ENCODE measurements around the gene ARID3C. TPM values are rescaled to one million over a fixed set of nuclear protein-coding genes. Genes with fewer than 3 reads are reported as not detected.

ARID3C gene
- total and polyA plus RNA-seq, 2 donors (not counting 1 experiment from before 2014, with no cell fraction given), result 0.17 TPM; not detected in 1

- Histone ChIP-seq H2AFZ (ENCODE audit: low read length) (no peak overlapping the region), H3K36me3 (ENCODE audit: control insufficient read depth, insufficient read depth, low read length) (no peaks in the 10 kb centered on the region)
- TF ChIP-seq CTCF (conservative IDR thresholded peaks at IDR 0.05 in 1 of 2, IDR thresholded peaks at IDR 0.05 in 1 of 2; ENCODE audit: low read depth in 1 of 2, low read length in 2 of 2), result no peak
- no peak for TF ChIP-seq EZH2 (IDR thresholded peaks at IDR 0.05; ENCODE audit: low read length, missing control alignments)
These were observed 28.0 kb downstream of the ARID3C start for GRCh38 chr9:34600908-34601307.

GRCh38 chr9:34599546-34599945 lies 29.3 kb downstream of the ARID3C start:
- Histone ChIP-seq H3K4me1 (ENCODE audit: control insufficient read depth, extremely low read depth, insufficient read depth, low read length) (no peaks in the 10 kb centered on the region), H3K36me3 (ENCODE audit: control insufficient read depth, insufficient read depth, low read length) (no peaks in the 10 kb centered on the region), H2AFZ (ENCODE audit: low read length) (no peak overlapping the region), H3K4me3 (replicated peaks in 1 of 4; ENCODE audit: control extremely low read depth in 1 of 4, insufficient read depth in 1 of 4, low read depth in 3 of 4, low read length in 4 of 4) (no peak overlapping the region), H3K79me2 (ENCODE audit: control insufficient read depth, insufficient read depth, low read length) (no peaks in the 10 kb centered on the region), H3K27me3 (ENCODE audit: control insufficient read depth, insufficient read depth, low read length) (peaks cover 4% of the 10 kb centered on the region), H3K9ac (ENCODE audit: insufficient read depth, low read length) (no peak overlapping the region), H3K27ac (ENCODE audit: insufficient read depth, low read length) (no peak overlapping the region), H3K4me2 (ENCODE audit: extremely low read depth, insufficient read depth, low read length) (no peak overlapping the region), H4K20me1 (ENCODE audit: control insufficient read depth, extremely low read depth, insufficient read depth, low read length) (no peaks in the 10 kb centered on the region), H3K9me3 (ENCODE audit: control insufficient read depth, insufficient read depth, low read depth, low read length) (no peaks in the 10 kb centered on the region)
- DNase-seq (ENCODE audit: low read depth in 2 of 2), result no peak
- no peak for TF ChIP-seq EZH2 (IDR thresholded peaks at IDR 0.05; ENCODE audit: low read length, missing control alignments)
- TF ChIP-seq CTCF (conservative IDR thresholded peaks at IDR 0.05 in 1 of 2, IDR thresholded peaks at IDR 0.05 in 1 of 2; ENCODE audit: low read depth in 1 of 2, low read length in 2 of 2), result no peak

More at GRCh38 chr9:34600908-34601307, 28.0 kb downstream of the ARID3C start:
- Histone ChIP-seq H3K9ac (ENCODE audit: insufficient read depth, low read length) (no peak overlapping the region), H3K9me3 (ENCODE audit: control insufficient read depth, insufficient read depth, low read depth, low read length) (no peaks in the 10 kb centered on the region), H3K4me3 (replicated peaks in 1 of 4; ENCODE audit: control extremely low read depth in 1 of 4, insufficient read depth in 1 of 4, low read depth in 3 of 4, low read length in 4 of 4) (no peak overlapping the region), H3K4me1 (ENCODE audit: control insufficient read depth, extremely low read depth, insufficient read depth, low read length) (no peaks in the 10 kb centered on the region), H3K27me3 (ENCODE audit: control insufficient read depth, insufficient read depth, low read length) (peaks cover 8% of the 10 kb centered on the region), H4K20me1 (ENCODE audit: control insufficient read depth, extremely low read depth, insufficient read depth, low read length) (peaks cover 2% of the 10 kb centered on the region), H3K4me2 (ENCODE audit: extremely low read depth, insufficient read depth, low read length) (no peak overlapping the region), H3K27ac (ENCODE audit: insufficient read depth, low read length) (no peak overlapping the region), H3K79me2 (ENCODE audit: control insufficient read depth, insufficient read depth, low read length) (no peaks in the 10 kb centered on the region)
- DNase-seq (ENCODE audit: low read depth in 2 of 2), result no peak

GRCh38 chr9:34594177-34594576 lies 34.7 kb downstream of the ARID3C start:
- H2AFZ ChIP-seq (ENCODE audit: low read length), result no peak overlapping the region
- peaks cover 42% of the 10 kb centered on the region for H3K27me3 ChIP-seq (ENCODE audit: control insufficient read depth, insufficient read depth, low read length)
- H4K20me1 ChIP-seq (ENCODE audit: control insufficient read depth, extremely low read depth, insufficient read depth, low read length), result no peaks in the 10 kb centered on the region
- H3K4me2 ChIP-seq (ENCODE audit: extremely low read depth, insufficient read depth, low read length), result no peak overlapping the region
- H3K36me3 ChIP-seq (ENCODE audit: control insufficient read depth, insufficient read depth, low read length), result no peaks in the 10 kb centered on the region
- no peak for DNase-seq (ENCODE audit: low read depth in 2 of 2)
- no peak overlapping the region for H3K9ac ChIP-seq (ENCODE audit: insufficient read depth, low read length)
- no peaks in the 10 kb centered on the region for H3K4me1 ChIP-seq (ENCODE audit: control insufficient read depth, extremely low read depth, insufficient read depth, low read length)
- TF ChIP-seq CTCF (conservative IDR thresholded peaks at IDR 0.05 in 1 of 2, IDR thresholded peaks at IDR 0.05 in 1 of 2; ENCODE audit: low read depth in 1 of 2, low read length in 2 of 2) (no peak), EZH2 (IDR thresholded peaks at IDR 0.05; ENCODE audit: low read length, missing control alignments) (no peak)
- no peak overlapping the region for H3K27ac ChIP-seq (ENCODE audit: insufficient read depth, low read length)
- H3K9me3 ChIP-seq (ENCODE audit: control insufficient read depth, insufficient read depth, low read depth, low read length), result no peaks in the 10 kb centered on the region
- H3K4me3 ChIP-seq (replicated peaks in 1 of 4; ENCODE audit: control extremely low read depth in 1 of 4, insufficient read depth in 1 of 4, low read depth in 3 of 4, low read length in 4 of 4), result no peak overlapping the region
- no peaks in the 10 kb centered on the region for H3K79me2 ChIP-seq (ENCODE audit: control insufficient read depth, insufficient read depth, low read length)
